ENCODE results near the gene LYRM2.
A peak's percentile ranks its signal among the peaks of the same experiment; 100 is the strongest.

The LYRM2 gene

DNA sequence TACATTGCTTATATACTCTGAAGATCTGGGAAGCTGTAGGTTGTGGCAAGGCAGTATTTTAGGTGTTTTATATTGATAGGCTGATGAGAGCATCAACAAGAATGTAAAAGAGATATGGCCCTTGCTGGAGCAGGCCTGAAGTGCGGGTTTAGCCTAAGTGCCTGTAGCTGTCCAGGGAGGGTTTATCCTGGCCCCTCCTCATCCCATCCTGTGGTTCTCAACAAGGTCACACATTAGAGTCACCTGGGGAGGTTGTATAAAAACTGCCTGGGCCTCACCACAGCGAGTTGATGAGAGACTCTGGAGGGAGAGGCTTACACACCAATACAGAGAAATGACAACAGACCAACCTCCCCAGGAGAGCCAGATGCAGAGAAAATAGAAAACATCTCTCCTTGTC is 48.4 kb downstream of the LYRM2 start:
- no peak for DNase-seq

GRCh38 chr6:89589297-89590025 is 49.1 kb downstream of the LYRM2 start:
- no peak for DNase-seq

DNA sequence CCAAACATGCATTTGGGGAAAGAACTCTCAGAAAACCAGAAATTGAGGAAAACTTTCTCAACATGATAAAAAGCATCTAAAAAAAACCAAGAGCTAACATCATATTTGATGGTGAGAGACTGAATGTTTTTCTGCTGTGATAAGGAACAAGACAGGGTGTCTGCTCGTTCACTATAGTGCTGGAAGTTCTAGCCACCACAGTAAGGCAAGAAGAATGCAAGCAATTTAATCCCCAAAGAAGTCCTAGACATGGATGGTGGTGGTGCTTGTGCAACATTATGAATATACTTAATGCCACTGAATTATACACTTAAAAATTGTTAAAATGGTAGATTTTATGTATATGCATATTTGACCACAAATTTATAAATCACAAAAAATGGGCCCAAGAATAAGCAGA is 53.4 kb downstream of the LYRM2 start:
- no peak for DNase-seq

- no peak for DNase-seq
Measured at GRCh38 chr6:89584539-89584938, 54.0 kb downstream of the LYRM2 start.

GRCh38 chr6:89583559-89583958 is 55.0 kb downstream of the LYRM2 start:
- DNase-seq = no peak

- no peak for DNase-seq
Measured at GRCh38 chr6:89582669-89583325, 55.8 kb downstream of the LYRM2 start.

GRCh38 chr6:89581689-89582088 is 56.9 kb downstream of the LYRM2 start:
- DNase-seq = no peak

- DNase-seq = no peak
Measured at GRCh38 chr6:89580997-89581666, 57.4 kb downstream of the LYRM2 start.

DNA sequence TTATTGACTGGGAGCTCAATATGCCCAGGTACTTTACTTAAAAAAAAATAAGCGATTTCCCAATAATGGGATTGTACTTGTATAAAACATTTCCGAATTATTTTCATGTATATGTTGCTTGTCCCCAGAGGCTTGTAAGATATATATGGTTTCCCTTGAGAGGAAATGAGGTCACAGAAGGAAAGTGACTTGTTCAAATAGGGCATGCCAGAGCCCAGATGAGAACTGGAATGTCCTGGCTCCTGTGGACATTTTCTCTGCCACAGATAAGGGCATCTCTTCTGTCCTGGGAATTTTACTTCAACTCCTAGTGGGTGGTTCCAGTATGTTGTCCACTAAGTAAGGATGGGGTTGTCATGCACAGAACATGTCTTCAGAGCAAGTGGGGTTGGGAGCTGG is 63.0 kb downstream of the LYRM2 start:
- no peak for DNase-seq

DNA sequence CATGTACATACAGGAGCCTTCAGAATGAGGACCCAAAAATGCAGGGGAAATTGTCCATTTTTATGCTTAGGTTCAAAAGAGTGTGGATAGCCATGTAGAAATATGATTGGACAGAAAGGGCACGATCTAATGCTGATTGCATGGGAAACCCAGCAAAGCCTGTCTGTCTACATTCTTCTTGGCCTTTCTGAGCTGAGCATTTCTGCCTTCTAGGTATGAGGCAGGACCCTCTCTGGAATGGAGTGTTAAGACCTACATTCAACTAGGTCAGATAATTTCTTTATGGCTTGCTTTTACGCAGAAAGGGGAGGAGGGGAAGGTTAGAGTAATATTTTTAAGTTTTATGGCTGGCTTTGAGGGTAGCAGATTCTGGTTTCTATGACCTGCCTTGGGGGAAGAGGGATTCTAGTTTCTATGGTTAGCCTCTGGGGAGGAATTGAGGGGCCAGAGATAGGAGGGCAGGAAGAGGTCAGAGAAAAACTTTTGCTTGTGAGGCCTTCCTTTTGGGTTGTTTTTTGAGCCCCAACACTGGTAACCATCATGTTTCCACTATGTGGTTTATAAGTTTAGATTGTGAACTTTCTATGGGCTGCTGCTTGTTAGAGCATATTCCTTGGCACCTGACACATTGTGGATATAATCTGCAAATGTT is 63.5 kb downstream of the LYRM2 start:
- no peak for DNase-seq

- no peak for DNase-seq
Measured at GRCh38 chr6:89567630-89568390, 70.7 kb downstream of the LYRM2 start.

GRCh38 chr6:89566930-89567629 is 71.5 kb downstream of the LYRM2 start:
- peak in 1 of 2 experiments; percentile 36 for DNase-seq

- DNase-seq = no peak
Measured at GRCh38 chr6:89566008-89566800, 72.3 kb downstream of the LYRM2 start.

- DNase-seq = no peak
Measured at GRCh38 chr6:89564752-89565427, 73.7 kb downstream of the LYRM2 start.

DNA sequence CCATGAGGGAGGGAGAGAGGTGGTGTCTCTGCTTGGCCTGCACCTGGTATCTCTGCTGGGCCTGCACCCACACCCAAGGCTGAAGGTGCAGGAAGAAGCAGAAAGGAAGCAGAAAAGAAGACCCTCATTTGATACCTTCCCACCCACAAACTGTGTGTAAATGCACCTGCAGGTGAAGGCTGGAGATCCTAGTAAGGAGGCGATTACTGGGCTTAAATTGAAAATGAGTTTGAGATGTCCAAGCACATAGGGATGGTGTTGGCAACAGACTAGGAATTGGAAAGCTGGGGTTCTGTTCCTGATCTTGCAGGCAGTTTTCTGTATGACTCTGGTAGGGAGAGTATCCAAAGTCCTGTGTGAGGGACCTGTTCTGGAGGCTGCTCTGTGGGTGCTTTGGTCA is 74.7 kb downstream of the LYRM2 start:
- DNase-seq = no peak

DNA sequence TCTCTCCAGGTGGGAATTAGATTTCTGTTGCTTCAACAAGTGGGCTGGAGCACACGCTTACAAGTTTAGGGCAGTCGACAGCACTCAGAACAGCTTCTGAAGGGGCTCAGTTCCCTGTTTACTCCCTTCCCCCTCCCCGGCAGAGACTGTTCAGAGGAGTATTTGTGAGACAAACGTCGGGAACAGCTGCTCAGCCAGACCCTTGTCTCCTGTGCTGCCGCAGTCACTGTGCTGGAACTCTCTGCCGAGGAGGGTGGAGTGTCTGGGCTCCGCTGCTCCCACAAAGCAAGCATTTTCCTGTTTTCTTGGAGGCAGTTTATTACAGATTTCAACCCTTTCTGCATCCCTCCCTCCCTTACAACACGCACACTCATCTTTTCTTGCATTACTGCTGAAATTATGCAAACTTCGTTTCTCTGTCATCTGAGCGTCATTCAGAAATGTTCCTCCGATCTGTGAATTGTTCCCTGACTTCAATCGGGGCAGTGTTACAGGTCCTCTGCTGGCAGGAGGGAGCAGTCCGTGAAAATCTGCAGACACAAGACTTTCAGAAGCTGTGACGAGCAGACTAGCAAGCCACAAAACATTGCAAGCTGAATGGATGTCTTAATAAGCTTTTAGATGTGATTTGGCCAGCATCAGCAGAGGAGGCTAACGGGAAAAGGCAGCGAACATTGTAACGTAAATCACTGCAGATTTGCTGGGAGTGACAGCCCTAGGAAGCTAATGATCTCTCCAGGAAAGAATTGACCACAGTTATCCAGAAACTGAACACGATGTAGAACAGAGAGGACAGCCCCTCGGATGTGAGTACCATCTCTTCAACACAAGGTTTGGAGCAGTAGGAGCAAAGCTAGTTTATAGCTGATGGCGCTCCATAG is 76.2 kb downstream of the LYRM2 start:
- DNase-seq = no peak

DNA sequence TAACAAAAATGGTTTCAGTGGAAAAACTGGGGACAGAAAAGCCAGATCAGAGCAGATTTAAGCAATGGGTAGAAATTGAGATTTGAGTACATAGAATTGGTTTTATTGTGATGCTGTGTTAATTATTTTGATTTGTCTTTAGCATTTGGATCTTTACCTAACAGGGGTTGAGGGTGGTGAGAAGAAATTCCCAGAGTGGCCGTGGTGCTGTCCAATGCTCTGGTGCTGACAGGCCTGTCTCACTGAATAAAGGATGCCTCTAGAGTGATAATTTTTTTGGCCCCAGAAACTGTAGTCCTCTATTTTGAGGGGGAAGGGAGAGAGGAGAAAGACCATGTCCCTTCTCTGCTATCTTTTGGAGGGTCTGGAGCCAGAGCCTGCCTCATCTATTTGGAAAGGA is 79.1 kb downstream of the LYRM2 start:
- DNase-seq = no peak

- DNase-seq = no peak
Measured at GRCh38 chr6:89555806-89556205, 82.7 kb downstream of the LYRM2 start.

- no peak for DNase-seq
Measured at GRCh38 chr6:89555031-89555430, 83.5 kb downstream of the LYRM2 start.

- DNase-seq = no peak
Measured at GRCh38 chr6:89554106-89554505, 84.4 kb downstream of the LYRM2 start.
